Naive thymus-derived CD4-positive, alpha-beta T cell (primary cell): ENCODE data around the gene STARD10. TPM values are rescaled to one million over a fixed set of nuclear protein-coding genes. Genes with fewer than 3 reads are reported as not detected.

Experiments used
- ATAC-seq: fragments of 150-1000 bp; cut with Tn5 transposase; 2 replicates; pipeline ENCODE4 v1.10.0; 2021; ENCODE audit warnings: mild to moderate bottlenecking, moderate library complexity
- CTCF ChIA-PET: fragments of 350-600 bp; sonication (Branson Sonifier 250); formaldehyde crosslinking; loops from one replicate; lab custom pipeline; 2021; ENCODE audit warnings: antibody characterized with exemption; lab: Charles Lee
- POLR2A ChIA-PET: fragments of 350-600 bp; sonication (Branson Sonifier 250); formaldehyde crosslinking; loops from one replicate; lab custom pipeline; 2021; ENCODE audit warnings: antibody characterized with exemption, inconsistent platforms; lab: Charles Lee
- DNase-seq, 9 donors: peaks; one replicate each; pipeline versions ENCODE4 v3.0.0 to v3.0.0-alpha.2; 2020 to 2022; ENCODE audit warnings: mixed read lengths in 1 of 9
- H3K27ac ChIP-seq: one replicate; pipeline ENCODE4 v1.7.0; 2013; ENCODE audit warnings: mild to moderate bottlenecking, low read depth, low read length, moderate library complexity
- H3K27me3 ChIP-seq, 2 donors: one replicate each; pipeline ENCODE4 v1.7.0; 2013; ENCODE audit warnings: low read length in 2 of 2, mild to moderate bottlenecking in 2 of 2, moderate library complexity in 2 of 2; ENCODE audit not compliant: control insufficient read depth in 2 of 2, insufficient read depth in 2 of 2
- H3K36me3 ChIP-seq, 3 experiments: 1 replicate in 2 of 3; 2 replicates in 1 of 3; pipeline ENCODE4 v1.7.0; 2013; ENCODE audit warnings: low read length in 3 of 3, mild to moderate bottlenecking in 3 of 3, moderate library complexity in 1 of 3; ENCODE audit not compliant: insufficient read depth in 3 of 3, control insufficient read depth in 2 of 3
- H3K4me1 ChIP-seq, 2 donors: one replicate each; pipeline ENCODE4 v1.7.0; 2013; ENCODE audit warnings: low read length in 2 of 2, mild to moderate bottlenecking in 2 of 2, moderate library complexity in 1 of 2; ENCODE audit not compliant: control insufficient read depth in 2 of 2, insufficient read depth in 2 of 2
- H3K4me3 ChIP-seq: 2 replicates; pipeline ENCODE4 v1.7.0; 2013; ENCODE audit warnings: mild to moderate bottlenecking, low read length
- H3K9me3 ChIP-seq, 3 experiments: 1 replicate in 2 of 3; 2 replicates in 1 of 3; pipeline ENCODE4 v1.7.0; 2013; ENCODE audit warnings: low read length in 3 of 3; ENCODE audit not compliant: control insufficient read depth in 2 of 3
- H3K27ac Mint-ChIP-seq, 9 donors: one replicate each; pipeline ENCODE4 v1.8.0; 2020 to 2022; ENCODE audit warnings: mixed read lengths in 9 of 9, mild to moderate bottlenecking in 8 of 9, moderate library complexity in 5 of 9, inconsistent platforms in 2 of 9
- H3K27me3 Mint-ChIP-seq, 5 donors: one replicate each; pipeline ENCODE4 v1.8.0; 2021 to 2022; ENCODE audit warnings: mixed read lengths in 5 of 5, mild to moderate bottlenecking in 1 of 5
- H3K36me3 Mint-ChIP-seq, 5 donors: one replicate each; pipeline ENCODE4 v1.8.0; 2020 to 2022; ENCODE audit warnings: mixed read lengths in 5 of 5, mild to moderate bottlenecking in 3 of 5, inconsistent platforms in 1 of 5
- H3K4me1 Mint-ChIP-seq, 7 donors: one replicate each; pipeline ENCODE4 v1.8.0; 2020 to 2022; ENCODE audit warnings: mixed read lengths in 7 of 7, mild to moderate bottlenecking in 3 of 7, inconsistent platforms in 1 of 7
- H3K4me3 Mint-ChIP-seq, 10 donors: one replicate each; pipeline ENCODE4 v1.8.0; 2020 to 2022; ENCODE audit warnings: mild to moderate bottlenecking in 10 of 10, mixed read lengths in 10 of 10, moderate library complexity in 6 of 10, inconsistent platforms in 2 of 10
- H3K9me3 Mint-ChIP-seq, 11 donors: one replicate each; pipeline ENCODE4 v1.8.0; 2020 to 2022; ENCODE audit warnings: mixed read lengths in 11 of 11, mild to moderate bottlenecking in 4 of 11, inconsistent platforms in 1 of 11, moderate library complexity in 1 of 11
- intact Hi-C, 2 donors: fragments of 100-400 bp; cut with micrococcal nuclease; formaldehyde crosslinking; loops; one replicate each; pipeline ENCODE4 v1.15.1; 2023
- polyA plus RNA-seq, 2 donors: library from polyadenylated mRNA; unstranded; fragments of 300-500 nt; fragmentation: Illumina TruSeq; gene quantifications; one replicate each; pipeline ENCODE4 v1.2.3, GENCODE V29; 2021
- total RNA-seq, 6 experiments: library from RNA in 5 of 6; stranded (reverse) in 5 of 6; gene quantifications; 1 replicate in 5 of 6; 2 replicates in 1 of 6; pipeline ENCODE4 v1.2.3 and lab custom pipeline; 2021 to 2026

Gene STARD10
- total and polyA plus RNA-seq, 7 experiments from 2014 or later, result 10.9 to 26.1 (median 18.4) TPM

- POLR2A ChIA-PET, result interaction anchor here (1.4 kb wide), 1 partner anchor 25 kb away, joined by 3 read pairs; no protein-coding TSS in a partner anchor
- Mint-ChIP-seq H3K4me3 (peak overlapping the region in 3 of 10 donors; percentile 89 to 97 (median 95)), H3K36me3 (peaks cover 0 to 7% (median 0%) of the 10 kb centered on the region in 5 donors), H3K27ac (peak overlapping the region in 5 of 9 donors; percentile 18 to 87 (median 51)), H3K9me3 (no peaks in the 10 kb centered on the region), H3K4me1 (peaks cover 38 to 63% (median 53%) of the 10 kb centered on the region in 7 donors), H3K27me3 (no peaks in the 10 kb centered on the region)
- Histone ChIP-seq H3K9me3 (no peaks in the 10 kb centered on the region), H3K4me1 (peaks cover 29 to 38% of the 10 kb centered on the region in 2 donors), H3K27ac (peak overlapping the region; percentile 81), H3K4me3 (no peak overlapping the region), H3K27me3 (no peaks in the 10 kb centered on the region), H3K36me3 (peaks cover 0 to 14% (median 0%) of the 10 kb centered on the region in 3 experiments)
- ATAC-seq, result no peak
- no peak for DNase-seq
- CTCF ChIA-PET, result interaction anchor here (1.2 kb wide), 2 partner anchors 14 to 23 kb away, joined by 3 to 4 read pairs; no protein-coding TSS in a partner anchor
- intact Hi-C loops, result no loop called here
Measured at GRCh38 chr11:72750086-72750485, 43.8 kb downstream of the STARD10 start.

GRCh38 chr11:72747289-72747855 lies 46.5 kb downstream of the STARD10 start:
- DNase-seq (no peak), ATAC-seq (no peak)
- peak overlapping the region in 1 of 10 donors; percentile 26 for H3K4me3 Mint-ChIP-seq
- H3K9me3 ChIP-seq, result no peaks in the 10 kb centered on the region
- intact Hi-C loops, result no loop called here
- peaks cover 0 to 6% (median 0%) of the 10 kb centered on the region in 5 donors for H3K36me3 Mint-ChIP-seq
- no peak overlapping the region for H3K4me3 ChIP-seq
- H3K36me3 ChIP-seq, result peaks cover 0 to 14% (median 0%) of the 10 kb centered on the region in 3 experiments
- no peaks in the 10 kb centered on the region for H3K27me3 Mint-ChIP-seq
- H3K27ac Mint-ChIP-seq, result peak overlapping the region in 6 of 9 donors; percentile 8 to 72 (median 48)
- H3K27ac ChIP-seq, result no peak overlapping the region
- ChIA-PET CTCF (interaction anchor here (1.4 kb wide), 1 partner anchor 22 kb away, joined by 4 read pairs; no protein-coding TSS in a partner anchor), POLR2A (no interaction called here)
- no peaks in the 10 kb centered on the region for H3K9me3 Mint-ChIP-seq
- peaks cover 42 to 67% (median 65%) of the 10 kb centered on the region in 7 donors for H3K4me1 Mint-ChIP-seq
- peaks cover 22 to 45% of the 10 kb centered on the region in 2 donors for H3K4me1 ChIP-seq
- H3K27me3 ChIP-seq, result no peaks in the 10 kb centered on the region

GRCh38 chr11:72746821-72747220 lies 47.0 kb downstream of the STARD10 start:
- no peaks in the 10 kb centered on the region for H3K27me3 ChIP-seq
- Mint-ChIP-seq H3K27me3 (no peaks in the 10 kb centered on the region), H3K27ac (peak overlapping the region in 4 of 9 donors; percentile 8 to 72 (median 58)), H3K4me1 (peaks cover 47 to 72% (median 70%) of the 10 kb centered on the region in 7 donors), H3K4me3 (no peak overlapping the region), H3K9me3 (no peaks in the 10 kb centered on the region), H3K36me3 (peaks cover 0 to 6% (median 0%) of the 10 kb centered on the region in 5 donors)
- no peak overlapping the region for H3K4me3 ChIP-seq
- POLR2A ChIA-PET, result interaction anchor here (1.5 kb wide), 1 partner anchor 10 kb away, joined by 7 read pairs; no protein-coding TSS in a partner anchor
- ATAC-seq (no peak), DNase-seq (no peak)
- H3K9me3 ChIP-seq, result no peaks in the 10 kb centered on the region
- peaks cover 0 to 10% (median 0%) of the 10 kb centered on the region in 3 experiments for H3K36me3 ChIP-seq
- H3K27ac ChIP-seq, result no peak overlapping the region
- intact Hi-C loops, result no loop called here
- CTCF ChIA-PET, result no interaction called here
- peaks cover 23 to 50% of the 10 kb centered on the region in 2 donors for H3K4me1 ChIP-seq

- H3K27ac Mint-ChIP-seq, result peak overlapping the region in 3 of 9 donors; percentile 21 to 59 (median 43)
- H3K4me3 Mint-ChIP-seq, result no peak overlapping the region
- Histone ChIP-seq H3K4me3 (no peak overlapping the region), H3K27me3 (no peaks in the 10 kb centered on the region), H3K4me1 (peaks cover 21 to 50% of the 10 kb centered on the region in 2 donors), H3K27ac (no peak overlapping the region), H3K36me3 (peaks cover 0 to 8% (median 0%) of the 10 kb centered on the region in 3 experiments), H3K9me3 (no peaks in the 10 kb centered on the region)
- intact Hi-C loops, result no loop called here
- peaks cover 51 to 76% (median 72%) of the 10 kb centered on the region in 7 donors for H3K4me1 Mint-ChIP-seq
- H3K36me3 Mint-ChIP-seq, result peaks cover 0 to 4% (median 0%) of the 10 kb centered on the region in 5 donors
- ATAC-seq (no peak), DNase-seq (no peak)
- ChIA-PET CTCF (no interaction called here), POLR2A (interaction anchor here (1.5 kb wide), 1 partner anchor 9 kb away, joined by 7 read pairs; no protein-coding TSS in a partner anchor)
- H3K9me3 Mint-ChIP-seq, result no peaks in the 10 kb centered on the region
- H3K27me3 Mint-ChIP-seq, result no peaks in the 10 kb centered on the region
Measured at GRCh38 chr11:72745925-72746550, 47.8 kb downstream of the STARD10 start.

GRCh38 chr11:72745511-72745910 lies 48.3 kb downstream of the STARD10 start:
- Histone ChIP-seq H3K27me3 (no peaks in the 10 kb centered on the region), H3K36me3 (peaks cover 0 to 8% (median 0%) of the 10 kb centered on the region in 3 experiments), H3K4me1 (peaks cover 18 to 47% of the 10 kb centered on the region in 2 donors), H3K9me3 (no peaks in the 10 kb centered on the region), H3K4me3 (no peak overlapping the region), H3K27ac (no peak overlapping the region)
- no peaks in the 10 kb centered on the region for H3K9me3 Mint-ChIP-seq
- H3K27ac Mint-ChIP-seq, result peak overlapping the region in 2 of 9 donors; percentile 21 to 86
- intact Hi-C loops, result no loop called here
- H3K4me1 Mint-ChIP-seq, result peaks cover 50 to 76% (median 72%) of the 10 kb centered on the region in 7 donors
- H3K36me3 Mint-ChIP-seq, result peaks cover 0 to 4% (median 0%) of the 10 kb centered on the region in 5 donors
- POLR2A ChIA-PET, result interaction anchor here (1.5 kb wide), 1 partner anchor 8 kb away, joined by 7 read pairs; no protein-coding TSS in a partner anchor
- CTCF ChIA-PET, result no interaction called here
- DNase-seq (no peak), ATAC-seq (no peak)
- no peak overlapping the region for H3K4me3 Mint-ChIP-seq
- no peaks in the 10 kb centered on the region for H3K27me3 Mint-ChIP-seq

GRCh38 chr11:72744474-72744873 lies 49.4 kb downstream of the STARD10 start:
- H3K27ac ChIP-seq, result no peak overlapping the region
- ATAC-seq (no peak), DNase-seq (no peak)
- CTCF ChIA-PET, result no interaction called here
- H3K27me3 ChIP-seq, result no peaks in the 10 kb centered on the region
- Mint-ChIP-seq H3K27ac (peak overlapping the region in 8 of 9 donors; percentile 56 to 96 (median 78)), H3K4me1 (peaks cover 55 to 80% (median 74%) of the 10 kb centered on the region in 7 donors), H3K36me3 (peaks cover 0 to 4% (median 0%) of the 10 kb centered on the region in 5 donors), H3K4me3 (peak overlapping the region in 3 of 10 donors; percentile 2 to 38 (median 17)), H3K27me3 (no peaks in the 10 kb centered on the region), H3K9me3 (no peaks in the 10 kb centered on the region)
- peaks cover 24 to 45% of the 10 kb centered on the region in 2 donors for H3K4me1 ChIP-seq
- intact Hi-C loops, result no loop called here
- no peak overlapping the region for H3K4me3 ChIP-seq
- H3K9me3 ChIP-seq, result no peaks in the 10 kb centered on the region
- H3K36me3 ChIP-seq, result peaks cover 0 to 8% (median 0%) of the 10 kb centered on the region in 3 experiments
- POLR2A ChIA-PET, result no interaction called here
